Neural progenitor cell (in vitro differentiated cells): ENCODE data around the gene SLC39A3. TPM values are rescaled to one million over a fixed set of nuclear protein-coding genes. Genes with fewer than 3 reads are reported as not detected.

Experiments
- DNase-seq: peaks from one replicate; pipeline ENCODE4 v3.0.0-alpha.2; 2016; ENCODE audit warnings: low spot score
- H2AFZ ChIP-seq: fragments of 200-600 bp; sonication (generic); replicated peaks from 2 replicates; pipeline ENCODE4 v1.6.1; 2016; ENCODE audit warnings: antibody characterized with exemption
- H3F3A ChIP-seq: fragments of 200-600 bp; sonication (generic); 2 replicates; pipeline ENCODE4 v1.6.1; 2016; ENCODE audit warnings: antibody characterized with exemption, low read depth
- H3K27ac ChIP-seq: fragments of 200-600 bp; sonication (generic); 2 replicates; pipeline ENCODE4 v1.5.1; 2016; ENCODE audit warnings: mild to moderate bottlenecking
- H3K27me3 ChIP-seq: fragments of 200-600 bp; sonication (generic); 2 replicates; pipeline ENCODE4 v1.6.1; 2016; ENCODE audit warnings: mild to moderate bottlenecking, moderate library complexity
- H3K36me3 ChIP-seq: fragments of 200-600 bp; sonication (generic); 2 replicates; pipeline ENCODE4 v1.5.1; 2016
- H3K4me1 ChIP-seq: fragments of 200-600 bp; sonication (generic); 2 replicates; pipeline ENCODE4 v1.6.1; 2016; ENCODE audit warnings: mixed run types
- H3K4me2 ChIP-seq: fragments of 200-600 bp; sonication (generic); 2 replicates; pipeline ENCODE4 v1.6.1; 2016
- H3K4me3 ChIP-seq: fragments of 200-600 bp; sonication (generic); 2 replicates; pipeline ENCODE4 v1.5.1; 2016
- H3K79me2 ChIP-seq: fragments of 200-600 bp; sonication (generic); 2 replicates; pipeline ENCODE4 v1.6.1; 2016; ENCODE audit warnings: low read depth
- H3K9ac ChIP-seq: fragments of 200-600 bp; sonication (generic); 2 replicates; pipeline ENCODE4 v1.6.1; 2016
- H3K9me3 ChIP-seq: fragments of 200-600 bp; sonication (generic); 2 replicates; pipeline ENCODE4 v1.5.1; 2016; ENCODE audit warnings: low read depth
- H4K20me1 ChIP-seq: fragments of 200-600 bp; sonication (generic); 2 replicates; pipeline ENCODE4 v1.6.1; 2016; ENCODE audit warnings: low read depth
- H3K27ac Mint-ChIP-seq: 3 replicates; pipeline ENCODE4 v1.8.0; 2021; ENCODE audit warnings: mixed read lengths
- H3K27me3 Mint-ChIP-seq: 2 replicates; pipeline ENCODE4 v1.8.0; 2022; ENCODE audit warnings: low read depth, mild to moderate bottlenecking, inconsistent platforms, moderate library complexity, mixed read lengths; ENCODE audit not compliant: insufficient read depth
- H3K36me3 Mint-ChIP-seq: 3 replicates; pipeline ENCODE4 v1.8.0; 2021; ENCODE audit warnings: mixed read lengths
- H3K4me1 Mint-ChIP-seq: 3 replicates; pipeline ENCODE4 v1.8.0; 2021; ENCODE audit warnings: mixed read lengths
- H3K4me3 Mint-ChIP-seq: 3 replicates; pipeline ENCODE4 v1.8.0; 2021; ENCODE audit warnings: mild to moderate bottlenecking, moderate library complexity, mixed read lengths
- H3K9me3 Mint-ChIP-seq: 3 replicates; pipeline ENCODE4 v1.8.0; 2020; ENCODE audit warnings: mixed read lengths
- EZH2 ChIP-seq: fragments of 200-600 bp; sonication (generic); IDR thresholded peaks from 2 replicates; pipeline ENCODE4 v1.6.1; 2017; ENCODE audit warnings: antibody characterized with exemption, mild to moderate bottlenecking, moderate library complexity
- EZH2phosphoT487 ChIP-seq: fragments of 200-600 bp; sonication (generic); IDR thresholded peaks from 2 replicates; pipeline ENCODE4 v1.6.1; 2017; ENCODE audit warnings: antibody characterized with exemption
- total RNA-seq: library from RNA; depleted of rRNA; stranded (reverse); fragments of >200 nt; gene quantifications from 2 replicates; pipeline ENCODE4 v1.2.3, GENCODE V29; 2015; ENCODE audit warnings: low replicate concordance
- TF ChIP-seq, protein P1 (sequence below): fragments of 200-600 bp; sonication (generic); IDR thresholded peaks from 2 replicates; pipeline ENCODE4 v1.5.1; 2017; ENCODE audit warnings: antibody characterized with exemption, mild to moderate bottlenecking

The SLC39A3 gene
- total RNA-seq, 1 donor from 2014 or later = 6.1 TPM

DNA sequence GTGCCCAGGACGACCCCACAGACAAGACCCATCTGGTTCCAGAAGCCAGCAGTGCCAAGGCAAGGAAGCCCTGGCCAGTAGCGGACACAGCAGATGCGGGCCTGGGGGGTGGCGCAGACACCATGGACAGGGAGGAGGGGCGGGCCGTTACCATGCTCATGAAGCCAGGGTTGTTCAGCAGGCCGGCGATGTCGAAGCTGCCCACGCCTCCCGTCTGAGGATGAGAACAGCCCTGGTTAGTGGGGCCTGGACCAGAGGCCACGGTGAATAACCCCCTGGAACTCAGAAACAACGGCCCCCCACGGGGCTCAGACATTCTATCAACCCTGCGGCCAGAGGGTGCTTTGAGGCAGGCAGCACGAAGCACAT is 21.5 kb upstream of the SLC39A3 start:
- DNase-seq = no peak
- peaks cover 2% of the 10 kb centered on the region for H3K4me1 Mint-ChIP-seq
- Histone ChIP-seq H3F3A (no peaks in the 10 kb centered on the region), H3K36me3 (no peaks in the 10 kb centered on the region), H3K4me2 (no peak overlapping the region), H3K27ac (no peak overlapping the region), H3K27me3 (no peaks in the 10 kb centered on the region), H3K9ac (no peak overlapping the region), H2AFZ (no peak overlapping the region), H4K20me1 (peaks cover 4% of the 10 kb centered on the region), H3K4me3 (no peak overlapping the region), H3K9me3 (no peaks in the 10 kb centered on the region), H3K79me2 (no peaks in the 10 kb centered on the region), H3K4me1 (no peaks in the 10 kb centered on the region)
- peaks cover 13% of the 10 kb centered on the region for H3K36me3 Mint-ChIP-seq
- H3K4me3 Mint-ChIP-seq = no peak overlapping the region
- peaks cover 2% of the 10 kb centered on the region for H3K27me3 Mint-ChIP-seq
- H3K27ac Mint-ChIP-seq = no peak overlapping the region
- TF ChIP-seq, protein P1, sequence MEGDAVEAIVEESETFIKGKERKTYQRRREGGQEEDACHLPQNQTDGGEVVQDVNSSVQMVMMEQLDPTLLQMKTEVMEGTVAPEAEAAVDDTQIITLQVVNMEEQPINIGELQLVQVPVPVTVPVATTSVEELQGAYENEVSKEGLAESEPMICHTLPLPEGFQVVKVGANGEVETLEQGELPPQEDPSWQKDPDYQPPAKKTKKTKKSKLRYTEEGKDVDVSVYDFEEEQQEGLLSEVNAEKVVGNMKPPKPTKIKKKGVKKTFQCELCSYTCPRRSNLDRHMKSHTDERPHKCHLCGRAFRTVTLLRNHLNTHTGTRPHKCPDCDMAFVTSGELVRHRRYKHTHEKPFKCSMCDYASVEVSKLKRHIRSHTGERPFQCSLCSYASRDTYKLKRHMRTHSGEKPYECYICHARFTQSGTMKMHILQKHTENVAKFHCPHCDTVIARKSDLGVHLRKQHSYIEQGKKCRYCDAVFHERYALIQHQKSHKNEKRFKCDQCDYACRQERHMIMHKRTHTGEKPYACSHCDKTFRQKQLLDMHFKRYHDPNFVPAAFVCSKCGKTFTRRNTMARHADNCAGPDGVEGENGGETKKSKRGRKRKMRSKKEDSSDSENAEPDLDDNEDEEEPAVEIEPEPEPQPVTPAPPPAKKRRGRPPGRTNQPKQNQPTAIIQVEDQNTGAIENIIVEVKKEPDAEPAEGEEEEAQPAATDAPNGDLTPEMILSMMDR = no peak
- TF ChIP-seq EZH2phosphoT487 (no peak), EZH2 (no peak)
- H3K9me3 Mint-ChIP-seq = no peaks in the 10 kb centered on the region

- no peaks in the 10 kb centered on the region for H3K4me1 Mint-ChIP-seq
- H3K9me3 Mint-ChIP-seq = no peaks in the 10 kb centered on the region
- Histone ChIP-seq H3K27ac (no peak overlapping the region), H3F3A (no peaks in the 10 kb centered on the region), H4K20me1 (peaks cover 4% of the 10 kb centered on the region), H3K27me3 (no peaks in the 10 kb centered on the region), H3K36me3 (no peaks in the 10 kb centered on the region), H3K9ac (no peak overlapping the region), H3K4me2 (no peak overlapping the region), H3K4me1 (no peaks in the 10 kb centered on the region), H3K4me3 (no peak overlapping the region), H3K79me2 (no peaks in the 10 kb centered on the region), H2AFZ (no peak overlapping the region), H3K9me3 (no peaks in the 10 kb centered on the region)
- no peak overlapping the region for H3K4me3 Mint-ChIP-seq
- H3K36me3 Mint-ChIP-seq = peaks cover 15% of the 10 kb centered on the region
- DNase-seq = no peak
- no peak overlapping the region for H3K27ac Mint-ChIP-seq
- no peak for TF ChIP-seq EZH2phosphoT487
- TF ChIP-seq EZH2 = no peak
- TF ChIP-seq, protein P1 = no peak
- H3K27me3 Mint-ChIP-seq = peaks cover 2% of the 10 kb centered on the region
Measured at GRCh38 chr19:2759965-2760364, 20.1 kb upstream of the SLC39A3 start.

DNA sequence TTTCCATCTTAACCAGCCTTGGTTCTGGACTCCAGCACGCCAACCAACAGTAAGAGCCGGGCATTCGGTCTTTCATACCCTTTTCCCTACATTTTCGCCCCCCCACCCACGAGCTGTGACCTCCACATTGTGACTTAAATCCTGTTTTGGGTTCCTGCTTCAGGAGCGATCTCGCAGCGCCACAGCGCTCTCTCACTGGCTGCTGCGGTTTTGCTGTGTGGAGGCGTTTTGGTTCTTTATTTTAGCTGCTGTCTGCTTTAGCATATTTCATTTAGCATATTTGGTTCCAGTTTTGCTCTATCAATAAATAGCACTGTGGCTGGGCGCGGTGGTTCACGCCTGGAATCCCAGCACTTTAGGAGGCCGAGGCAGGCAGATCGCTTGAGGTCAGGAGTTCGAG is 19.5 kb upstream of the SLC39A3 start:
- H3K36me3 Mint-ChIP-seq = peaks cover 15% of the 10 kb centered on the region
- no peak for DNase-seq

More for the DNA sequence above, 19.5 kb upstream of the SLC39A3 start:
- Histone ChIP-seq H4K20me1 (peaks cover 4% of the 10 kb centered on the region), H3F3A (no peaks in the 10 kb centered on the region), H3K27ac (no peak overlapping the region), H3K9ac (no peak overlapping the region), H3K4me1 (no peaks in the 10 kb centered on the region), H3K4me2 (no peak overlapping the region), H2AFZ (no peak overlapping the region), H3K27me3 (no peaks in the 10 kb centered on the region), H3K36me3 (no peaks in the 10 kb centered on the region), H3K4me3 (no peak overlapping the region), H3K79me2 (no peaks in the 10 kb centered on the region), H3K9me3 (no peaks in the 10 kb centered on the region)
- Mint-ChIP-seq H3K9me3 (no peaks in the 10 kb centered on the region), H3K27me3 (peaks cover 2% of the 10 kb centered on the region), H3K27ac (no peak overlapping the region), H3K4me3 (no peak overlapping the region), H3K4me1 (no peaks in the 10 kb centered on the region)
- no peak for TF ChIP-seq EZH2
- no peak for TF ChIP-seq EZH2phosphoT487
- TF ChIP-seq, protein P1 = no peak
